Measurements from ENCODE around the gene RAB15. TPM values are rescaled to one million over a fixed set of nuclear protein-coding genes. Genes with fewer than 3 reads are reported as not detected.
"Not testable (repeated sequence)": the region's sequence is repeated elsewhere in the genome, so short reads cannot be mapped to it uniquely, and the experiment has no call there.

RAB15 gene
- total RNA-seq, 3 donors from 2014 or later: 1.3 to 24.0 (median 17.7) TPM

DNA sequence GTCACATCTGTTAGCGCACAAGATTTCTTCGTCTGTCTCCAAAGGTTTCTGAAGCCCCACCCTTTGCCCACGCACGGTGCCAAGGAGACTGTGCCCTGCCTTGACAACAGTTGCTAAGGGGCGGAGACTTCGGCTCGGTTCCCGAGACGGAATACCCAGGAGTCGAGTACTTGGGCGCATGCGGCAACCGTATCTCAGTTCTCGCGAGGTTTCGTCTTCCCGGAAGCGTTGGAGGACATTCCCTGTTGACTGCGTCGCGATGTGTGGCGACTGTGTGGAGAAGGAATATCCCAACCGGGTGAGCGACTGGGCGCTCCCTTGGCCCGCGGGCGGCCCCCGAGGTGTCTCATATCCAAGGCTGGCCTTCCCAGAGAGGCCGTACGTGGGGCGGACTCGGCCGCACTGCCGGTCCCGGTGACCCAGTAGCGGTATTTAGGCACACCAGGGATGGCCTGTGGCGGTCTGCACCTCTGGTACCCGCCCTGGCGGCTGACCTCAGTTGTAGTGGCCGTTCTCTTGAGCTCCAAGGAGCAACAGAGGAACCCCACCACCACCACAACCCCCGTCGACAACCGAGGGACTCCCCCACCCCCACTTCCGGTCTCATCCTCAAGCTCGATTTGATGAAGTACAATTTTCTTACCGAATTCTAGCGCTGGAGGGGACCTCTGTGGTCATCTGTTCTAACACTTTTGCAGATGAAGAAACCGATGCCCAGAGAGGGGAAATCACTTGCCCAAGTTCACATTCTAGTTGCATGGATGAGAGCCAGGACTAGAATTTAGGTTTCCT, 57.7 kb downstream of the RAB15 start, which contains the start of gene CHURC1:
CHURC1 (plus strand) TSS at position 219 of the 792 bp plus-strand sequence; CDS start at position 260, 41 bp downstream.
- Histone ChIP-seq H3K27ac (peak within 1 kb of the TSS; percentile 97 to 98), H3K9me3 (no peaks in the 10 kb centered on the region), H3K36me3 (no peaks in the 10 kb centered on the region), H3K27me3 (no peaks in the 10 kb centered on the region), H3K4me1 (peaks cover 0 to 7% of the 10 kb centered on the region in 2 donors), H3K4me3 (peak within 1 kb of the TSS; percentile 96 to 100 (median 99))
- intact Hi-C loops (cut with DNase I; ENCODE audit: low total_unique reads): no loop called here
- TF ChIP-seq POLR2AphosphoS5 (IDR thresholded peaks at IDR 0.05): peak; percentile 95 to 99 (median 97)
- peak; percentile 94 for TF ChIP-seq POLR2A (IDR thresholded peaks at IDR 0.05)
- TF ChIP-seq, protein P1, sequence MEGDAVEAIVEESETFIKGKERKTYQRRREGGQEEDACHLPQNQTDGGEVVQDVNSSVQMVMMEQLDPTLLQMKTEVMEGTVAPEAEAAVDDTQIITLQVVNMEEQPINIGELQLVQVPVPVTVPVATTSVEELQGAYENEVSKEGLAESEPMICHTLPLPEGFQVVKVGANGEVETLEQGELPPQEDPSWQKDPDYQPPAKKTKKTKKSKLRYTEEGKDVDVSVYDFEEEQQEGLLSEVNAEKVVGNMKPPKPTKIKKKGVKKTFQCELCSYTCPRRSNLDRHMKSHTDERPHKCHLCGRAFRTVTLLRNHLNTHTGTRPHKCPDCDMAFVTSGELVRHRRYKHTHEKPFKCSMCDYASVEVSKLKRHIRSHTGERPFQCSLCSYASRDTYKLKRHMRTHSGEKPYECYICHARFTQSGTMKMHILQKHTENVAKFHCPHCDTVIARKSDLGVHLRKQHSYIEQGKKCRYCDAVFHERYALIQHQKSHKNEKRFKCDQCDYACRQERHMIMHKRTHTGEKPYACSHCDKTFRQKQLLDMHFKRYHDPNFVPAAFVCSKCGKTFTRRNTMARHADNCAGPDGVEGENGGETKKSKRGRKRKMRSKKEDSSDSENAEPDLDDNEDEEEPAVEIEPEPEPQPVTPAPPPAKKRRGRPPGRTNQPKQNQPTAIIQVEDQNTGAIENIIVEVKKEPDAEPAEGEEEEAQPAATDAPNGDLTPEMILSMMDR (IDR thresholded peaks at IDR 0.05): peak in 1 of 3 donors; percentile 23
- peak; percentile 99 for DNase-seq (ENCODE audit: low spot score in 2 of 2)

DNA sequence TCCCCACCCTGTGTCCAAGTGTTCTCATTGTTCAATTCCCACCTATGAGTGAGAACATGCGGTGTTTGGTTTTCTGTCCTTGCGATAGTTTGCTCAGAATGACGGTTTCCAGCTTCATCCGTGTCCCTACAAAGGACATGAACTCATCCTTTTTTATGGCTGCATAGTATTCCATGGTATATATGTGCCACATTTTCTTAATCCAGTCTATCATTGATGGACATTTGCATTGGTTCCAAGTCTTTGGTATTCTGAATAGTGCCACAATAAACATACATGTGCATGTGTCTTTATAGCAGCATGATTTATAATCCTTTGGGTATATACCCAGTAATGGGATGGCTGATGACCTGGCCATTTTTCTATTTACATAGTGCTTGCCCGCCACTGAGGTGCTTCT, 58.7 kb downstream of the RAB15 start:
- Histone ChIP-seq H3K27ac (peak overlapping the region; percentile 97 to 98), H3K4me3 (peak overlapping the region in 2 of 3 donors; percentile 96 to 100)
- intact Hi-C loops (cut with DNase I; ENCODE audit: low total_unique reads); H3K27me3 ChIP-seq; H3K4me1 ChIP-seq; H3K36me3 ChIP-seq; H3K9me3 ChIP-seq; DNase-seq (ENCODE audit: low spot score in 2 of 2): not testable (repeated sequence)

DNA sequence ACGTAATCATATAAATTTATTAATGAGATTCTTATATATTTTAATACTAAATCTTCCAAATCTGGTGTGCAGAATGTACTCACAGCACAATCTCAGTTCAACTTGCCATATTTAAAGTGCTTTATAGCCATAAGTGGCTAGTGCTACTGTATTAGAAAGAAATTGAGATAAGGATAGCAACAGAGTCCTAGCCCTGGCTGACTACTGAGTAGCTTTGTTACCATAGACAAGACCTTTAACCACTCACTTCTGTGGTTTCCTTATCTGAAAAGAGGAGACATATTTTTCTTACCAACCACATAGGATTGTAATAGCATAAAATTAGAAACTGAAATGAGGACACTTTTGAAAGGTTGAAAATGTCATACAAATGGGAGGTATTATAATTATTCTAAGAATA, 59.9 kb downstream of the RAB15 start:
- intact Hi-C loops (cut with DNase I; ENCODE audit: low total_unique reads): no loop called here
- TF ChIP-seq POLR2AphosphoS5 (IDR thresholded peaks at IDR 0.05): no peak
- TF ChIP-seq, protein P1 (IDR thresholded peaks at IDR 0.05): no peak
- no peak for TF ChIP-seq POLR2A (IDR thresholded peaks at IDR 0.05)
- H3K4me3 ChIP-seq: no peak overlapping the region

DNA sequence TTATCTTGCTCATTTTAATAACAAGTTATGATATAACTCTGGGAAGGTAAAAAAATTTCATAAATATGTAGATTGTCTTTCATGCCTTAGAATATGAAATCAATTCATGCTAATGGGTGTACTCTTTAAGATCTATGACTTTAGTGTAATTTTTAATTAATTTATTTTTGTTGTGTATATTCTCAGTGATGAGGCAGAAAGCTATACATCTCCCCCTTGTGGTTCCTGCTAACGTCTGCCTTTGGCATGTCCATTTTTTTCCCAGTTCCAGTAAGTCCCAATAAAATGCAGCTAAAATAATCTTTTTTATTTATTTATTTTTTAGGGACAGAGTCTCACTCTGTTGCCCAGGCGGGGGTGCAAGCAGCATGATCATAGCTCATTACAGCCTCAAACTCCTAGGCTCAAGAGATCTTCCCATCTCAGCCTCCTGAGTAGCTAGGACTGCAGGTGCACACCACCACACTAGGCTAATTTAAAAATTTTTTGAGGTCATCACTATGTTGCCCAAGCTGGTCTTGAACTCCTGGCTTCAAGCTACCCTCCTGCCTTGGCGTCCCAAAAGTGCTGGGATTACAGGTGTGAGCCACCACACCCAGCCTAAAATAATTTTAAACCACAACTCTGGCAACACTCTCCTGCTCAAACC, 61.2 kb downstream of the RAB15 start:
- intact Hi-C loops (cut with DNase I; ENCODE audit: low total_unique reads): no loop called here
- H3K36me3 ChIP-seq: no peaks in the 10 kb centered on the region
- DNase-seq (ENCODE audit: low spot score in 2 of 2): no peak
- H3K27ac ChIP-seq: no peak overlapping the region
- TF ChIP-seq, protein P1 (IDR thresholded peaks at IDR 0.05): peak in 1 of 3 donors; percentile 26
- TF ChIP-seq POLR2AphosphoS5 (IDR thresholded peaks at IDR 0.05): no peak
- no peak overlapping the region for H3K4me3 ChIP-seq
- peaks cover 0 to 7% of the 10 kb centered on the region in 2 donors for H3K4me1 ChIP-seq
- H3K9me3 ChIP-seq: no peaks in the 10 kb centered on the region
- H3K27me3 ChIP-seq: no peaks in the 10 kb centered on the region

More for the DNA sequence above, 59.9 kb downstream of the RAB15 start:
- Histone ChIP-seq H3K27ac (no peak overlapping the region), H3K4me1 (peaks cover 0 to 7% of the 10 kb centered on the region in 2 donors), H3K9me3 (no peaks in the 10 kb centered on the region), H3K36me3 (no peaks in the 10 kb centered on the region), H3K27me3 (no peaks in the 10 kb centered on the region)
- DNase-seq (ENCODE audit: low spot score in 2 of 2): no peak

DNA sequence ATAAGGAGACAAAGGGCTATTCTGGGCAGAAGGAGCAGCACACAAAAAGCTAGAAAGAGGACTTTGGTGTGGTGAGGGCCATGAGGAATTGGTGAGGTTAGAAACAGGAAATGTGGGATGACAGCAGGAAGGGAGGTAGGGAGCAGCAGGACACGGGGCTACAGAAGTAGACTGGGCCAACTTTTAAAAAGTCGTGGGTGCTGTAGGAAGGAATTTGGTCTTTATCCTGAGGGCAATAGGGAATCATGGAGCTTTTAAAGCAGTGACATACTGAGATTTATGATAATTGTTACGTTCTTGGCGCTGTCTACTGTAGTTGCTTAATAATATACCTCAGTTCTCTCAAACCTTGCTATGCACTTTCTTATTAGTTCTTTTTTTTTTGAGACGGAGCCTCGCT, 66.1 kb downstream of the RAB15 start:
- no peaks in the 10 kb centered on the region for H3K27me3 ChIP-seq
- no peak for DNase-seq (ENCODE audit: low spot score in 2 of 2)
- no peaks in the 10 kb centered on the region for H3K9me3 ChIP-seq
- no peak overlapping the region for H3K4me3 ChIP-seq
- TF ChIP-seq POLR2A (IDR thresholded peaks at IDR 0.05): no peak
- no peaks in the 10 kb centered on the region for H3K36me3 ChIP-seq
- no peaks in the 10 kb centered on the region for H3K4me1 ChIP-seq
- peak overlapping the region in 1 of 2 donors; percentile 54 for H3K27ac ChIP-seq
- intact Hi-C loops (cut with DNase I; ENCODE audit: low total_unique reads): no loop called here

DNA sequence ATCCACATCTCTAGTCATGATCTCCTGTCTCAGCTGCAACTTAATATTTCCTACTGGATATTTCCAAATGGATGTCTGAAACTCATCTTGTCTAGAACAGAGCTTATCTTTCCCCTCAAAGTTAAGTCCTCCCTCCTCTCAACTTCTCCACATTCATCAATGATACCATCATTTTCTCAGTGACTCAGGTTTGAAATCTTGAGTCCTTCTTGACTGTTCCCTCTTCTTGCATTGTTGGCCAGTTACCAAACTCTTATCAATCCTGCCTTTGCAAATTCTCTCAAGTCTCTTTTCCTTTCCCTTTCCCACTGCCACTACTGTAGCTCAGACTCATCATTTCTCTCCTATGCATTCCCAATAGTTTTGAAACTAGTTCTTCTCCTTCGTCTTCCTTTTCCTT, 72.2 kb downstream of the RAB15 start:
- TF ChIP-seq, protein P1 (IDR thresholded peaks at IDR 0.05): no peak
- TF ChIP-seq POLR2A (IDR thresholded peaks at IDR 0.05) (no peak), POLR2AphosphoS5 (IDR thresholded peaks at IDR 0.05) (no peak)
- Histone ChIP-seq H3K4me1 (no peaks in the 10 kb centered on the region), H3K27ac (no peak overlapping the region), H3K36me3 (no peaks in the 10 kb centered on the region), H3K27me3 (no peaks in the 10 kb centered on the region), H3K4me3 (no peak overlapping the region), H3K9me3 (no peaks in the 10 kb centered on the region)
- intact Hi-C loops (cut with DNase I; ENCODE audit: low total_unique reads): loop anchor here (5.0 kb wide), 1 partner anchor 73 kb away; no protein-coding TSS in a partner anchor
- no peak for DNase-seq (ENCODE audit: low spot score in 2 of 2)

Measured in breast epithelium (tissue), 4 donors.